ENCODE data around the gene CPXM2.

CPXM2 gene

DNA sequence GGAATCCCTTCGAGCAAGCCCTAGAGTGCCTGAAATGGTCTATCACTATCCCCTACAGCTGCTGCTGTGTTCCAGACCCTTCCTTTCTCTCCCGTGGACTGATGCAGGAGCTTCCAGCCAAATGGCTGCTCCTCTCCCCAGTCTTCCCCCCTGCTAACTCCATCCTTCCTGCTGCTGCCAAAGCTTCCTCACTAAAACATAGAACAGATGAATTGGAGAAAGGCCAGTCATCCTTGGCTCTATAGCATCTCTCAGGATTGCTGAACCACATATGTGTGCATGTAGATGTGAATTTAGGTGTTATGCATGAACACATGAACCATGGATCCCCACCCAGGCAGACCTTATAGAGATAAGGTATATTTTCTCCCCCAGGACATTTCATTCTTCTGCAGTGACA lies 164.8 kb downstream of the CPXM2 start:
- no peak for DNase-seq (ENCODE audit: low read depth)
- TF ChIP-seq, protein P1, sequence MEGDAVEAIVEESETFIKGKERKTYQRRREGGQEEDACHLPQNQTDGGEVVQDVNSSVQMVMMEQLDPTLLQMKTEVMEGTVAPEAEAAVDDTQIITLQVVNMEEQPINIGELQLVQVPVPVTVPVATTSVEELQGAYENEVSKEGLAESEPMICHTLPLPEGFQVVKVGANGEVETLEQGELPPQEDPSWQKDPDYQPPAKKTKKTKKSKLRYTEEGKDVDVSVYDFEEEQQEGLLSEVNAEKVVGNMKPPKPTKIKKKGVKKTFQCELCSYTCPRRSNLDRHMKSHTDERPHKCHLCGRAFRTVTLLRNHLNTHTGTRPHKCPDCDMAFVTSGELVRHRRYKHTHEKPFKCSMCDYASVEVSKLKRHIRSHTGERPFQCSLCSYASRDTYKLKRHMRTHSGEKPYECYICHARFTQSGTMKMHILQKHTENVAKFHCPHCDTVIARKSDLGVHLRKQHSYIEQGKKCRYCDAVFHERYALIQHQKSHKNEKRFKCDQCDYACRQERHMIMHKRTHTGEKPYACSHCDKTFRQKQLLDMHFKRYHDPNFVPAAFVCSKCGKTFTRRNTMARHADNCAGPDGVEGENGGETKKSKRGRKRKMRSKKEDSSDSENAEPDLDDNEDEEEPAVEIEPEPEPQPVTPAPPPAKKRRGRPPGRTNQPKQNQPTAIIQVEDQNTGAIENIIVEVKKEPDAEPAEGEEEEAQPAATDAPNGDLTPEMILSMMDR (conservative IDR thresholded peaks at IDR 0.05; ENCODE audit: low read depth, low read length): no peak
- no peak overlapping the region for H3K4me3 ChIP-seq (ENCODE audit: low read length)

DNA sequence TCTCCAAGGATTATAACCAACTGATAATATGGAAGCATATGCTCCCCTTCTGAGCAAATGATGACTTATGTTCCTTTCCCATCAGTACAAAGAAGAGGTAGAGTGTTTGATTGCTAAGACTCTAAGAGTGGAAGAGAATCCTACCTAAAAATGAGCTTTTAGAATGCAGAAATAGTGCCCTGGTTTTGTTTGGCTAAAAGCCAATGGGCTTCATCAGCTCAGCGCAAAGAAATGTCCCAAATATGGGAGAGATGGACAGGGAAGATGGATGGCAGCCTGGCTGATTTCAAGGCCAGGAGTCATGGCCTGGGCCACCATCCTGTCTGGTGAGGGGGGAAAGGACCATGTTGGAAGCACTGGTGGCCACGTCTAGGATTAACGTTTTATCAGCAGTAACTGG lies 165.2 kb downstream of the CPXM2 start:
- H3K4me3 ChIP-seq (ENCODE audit: low read length): no peak overlapping the region
- TF ChIP-seq, protein P1 (conservative IDR thresholded peaks at IDR 0.05; ENCODE audit: low read depth, low read length): no peak

DNA sequence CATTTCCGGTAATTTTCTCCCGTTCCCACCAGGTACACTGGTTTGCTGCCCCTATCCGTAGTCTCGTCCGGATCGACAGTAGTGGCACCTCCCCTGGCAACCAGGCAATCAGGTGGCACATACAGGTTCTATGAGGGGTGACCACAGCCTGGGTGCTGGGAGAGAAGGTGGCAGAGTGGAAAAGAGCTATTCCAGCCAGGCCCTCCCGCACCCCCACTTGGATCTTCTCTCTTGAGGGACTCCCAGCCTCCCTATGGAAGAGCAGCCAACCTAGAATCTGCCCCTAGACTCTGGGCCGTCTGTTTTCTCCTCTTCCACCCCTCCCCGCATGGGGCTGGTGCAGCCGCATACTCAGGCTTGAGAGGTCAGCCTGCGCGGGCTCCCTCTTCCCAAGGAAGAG lies 166.9 kb downstream of the CPXM2 start:
- no peak for DNase-seq (ENCODE audit: low read depth)
- TF ChIP-seq, protein P1 (conservative IDR thresholded peaks at IDR 0.05; ENCODE audit: low read depth, low read length): no peak
- no peak overlapping the region for H3K4me3 ChIP-seq (ENCODE audit: low read length)

More for the DNA sequence above, 165.2 kb downstream of the CPXM2 start:
- no peak for DNase-seq (ENCODE audit: low read depth)

DNA sequence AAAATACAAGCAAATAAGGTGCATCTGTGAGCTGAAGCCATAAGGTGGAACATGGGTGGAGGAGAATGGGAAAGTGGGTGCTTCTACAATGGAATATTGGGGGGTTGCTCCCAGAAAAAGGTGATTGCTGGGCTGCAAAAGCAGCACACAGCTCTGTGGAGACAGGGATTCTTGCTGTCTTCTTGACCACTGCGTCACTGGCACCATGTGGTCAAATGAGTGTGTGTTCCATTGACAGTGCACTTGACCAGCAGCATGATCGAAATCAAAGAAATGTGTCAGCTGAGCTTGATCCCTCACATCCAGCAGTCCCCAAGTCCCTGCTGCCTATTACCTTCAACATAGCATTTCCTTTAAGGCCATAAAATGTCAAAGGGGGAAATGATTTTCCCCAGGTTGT lies 169.3 kb downstream of the CPXM2 start:
- TF ChIP-seq, protein P1 (conservative IDR thresholded peaks at IDR 0.05; ENCODE audit: low read depth, low read length): no peak
- no peak overlapping the region for H3K4me3 ChIP-seq (ENCODE audit: low read length)
- DNase-seq (ENCODE audit: low read depth): no peak

DNA sequence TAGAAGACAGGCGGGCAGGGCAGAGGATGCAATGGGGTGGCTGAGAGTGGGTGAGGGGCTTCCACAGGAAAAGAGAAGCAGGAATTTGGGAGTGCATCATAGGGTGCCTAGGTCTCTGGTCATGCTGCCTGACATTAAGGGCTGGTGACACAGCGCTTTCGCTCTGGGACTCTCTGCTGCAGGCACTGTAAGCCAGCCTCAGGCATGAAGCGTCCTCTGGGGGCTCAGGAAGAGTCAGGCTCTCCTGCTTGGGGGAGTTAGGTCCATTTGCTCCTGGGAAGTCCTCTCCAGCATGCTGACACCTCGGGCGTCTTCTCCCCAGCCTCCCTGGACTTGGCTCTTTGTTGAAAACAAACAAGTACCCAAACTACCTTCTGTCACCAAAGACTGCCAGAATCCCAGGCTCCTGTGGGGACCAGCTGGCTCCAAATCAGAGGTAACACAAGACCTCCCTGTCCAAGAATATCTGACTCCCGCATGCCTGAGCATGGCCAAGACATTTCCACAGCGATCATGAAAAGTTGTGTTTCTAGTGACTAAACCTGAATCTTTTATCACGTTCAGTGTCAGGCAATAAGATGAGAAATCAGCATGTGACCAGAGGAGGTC lies 170.1 kb downstream of the CPXM2 start:
- DNase-seq (ENCODE audit: low read depth): no peak
- H3K4me3 ChIP-seq (ENCODE audit: low read length): no peak overlapping the region
- TF ChIP-seq, protein P1 (conservative IDR thresholded peaks at IDR 0.05; ENCODE audit: low read depth, low read length): no peak

DNA sequence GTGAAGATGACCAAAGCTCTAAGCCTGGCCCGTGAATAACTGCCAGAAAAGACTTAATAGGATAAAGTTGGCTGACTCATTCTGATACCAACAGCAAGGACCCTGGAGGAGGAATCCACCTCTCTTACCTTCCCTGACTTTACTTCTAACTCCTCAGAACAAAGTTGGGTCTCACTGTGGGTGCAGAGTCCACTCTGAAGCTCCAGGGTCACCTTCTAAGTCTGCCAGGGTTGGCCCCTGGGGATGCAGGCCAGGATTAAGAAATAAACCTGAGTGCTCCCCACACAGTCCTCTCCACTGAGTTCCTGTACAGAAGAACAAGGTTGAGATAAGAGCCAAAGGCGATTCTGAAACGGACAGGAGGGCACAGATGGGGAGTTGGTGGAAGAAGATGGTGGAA lies 171.1 kb downstream of the CPXM2 start:
- no peak for DNase-seq (ENCODE audit: low read depth)
- TF ChIP-seq, protein P1 (conservative IDR thresholded peaks at IDR 0.05; ENCODE audit: low read depth, low read length): no peak
- no peak overlapping the region for H3K4me3 ChIP-seq (ENCODE audit: low read length)

DNA sequence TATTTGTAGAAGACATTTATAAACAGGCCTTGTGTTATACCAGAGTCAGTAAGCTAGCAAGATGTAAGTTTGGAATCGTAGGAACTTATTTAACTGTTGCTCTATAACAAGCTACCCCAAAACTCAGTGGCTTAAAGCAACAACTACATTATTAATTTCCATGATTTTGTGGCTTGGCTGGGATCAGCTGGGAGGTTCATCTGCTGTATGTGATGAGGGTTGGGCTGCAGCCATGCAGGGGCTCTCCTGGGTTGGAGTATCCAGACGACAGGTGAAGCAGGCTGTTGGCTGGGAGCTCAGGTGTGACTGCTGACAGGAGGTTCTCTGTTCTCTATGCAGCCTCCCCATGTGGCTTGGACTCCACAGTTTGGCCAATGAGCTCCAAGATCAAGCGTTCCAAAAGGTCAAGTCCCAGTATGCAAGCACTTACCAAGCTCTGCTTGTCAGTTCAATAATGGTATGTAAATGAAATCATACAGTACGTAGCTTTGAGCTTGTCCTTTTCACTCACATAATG lies 173.0 kb downstream of the CPXM2 start:
- no peak overlapping the region for H3K4me3 ChIP-seq (ENCODE audit: low read length)
- no peak for DNase-seq (ENCODE audit: low read depth)
- TF ChIP-seq, protein P1 (conservative IDR thresholded peaks at IDR 0.05; ENCODE audit: low read depth, low read length): no peak

Measured in retinal pigment epithelial cell (primary cell).